Fibroblast of mammary gland (primary cell): ENCODE data around the gene SARS1.

Experiments used
- DNase-seq: peaks from one replicate; pipeline ENCODE4 v3.0.0-alpha.2; 2010; ENCODE audit warnings: low read depth
- H3K4me3 ChIP-seq: 2 replicates; pipeline ENCODE4 v1.5.1; 2011; ENCODE audit warnings: low read depth, mild to moderate bottlenecking, low read length, moderate library complexity; ENCODE audit not compliant: control insufficient read depth
- CTCF ChIP-seq: conservative IDR thresholded peaks from 2 replicates; pipeline ENCODE4 v1.5.1; 2011; ENCODE audit warnings: low read depth, low read length, inconsistent platforms; ENCODE audit not compliant: control insufficient read depth, insufficient read depth

Gene SARS1

GRCh38 chr1:109248797-109249629 lies 35.3 kb downstream of the SARS1 start, which contains the start of gene CELSR2:
Gene CELSR2 (plus strand): TSS chr1:109249539. CDS start chr1:109250080, 541 bp downstream.
- H3K4me3 ChIP-seq: no peak within 1 kb of the TSS
- TF ChIP-seq CTCF: no peak
- peak; percentile 29 for DNase-seq

- TF ChIP-seq CTCF: no peak
- no peak overlapping the region for H3K4me3 ChIP-seq
- DNase-seq: no peak
Measured at GRCh38 chr1:109249654-109250401, 36.1 kb downstream of the SARS1 start.

- no peak for DNase-seq
- no peak for TF ChIP-seq CTCF
- no peak overlapping the region for H3K4me3 ChIP-seq
Measured at GRCh38 chr1:109250454-109251276, 36.9 kb downstream of the SARS1 start.

- H3K4me3 ChIP-seq: no peak overlapping the region
- TF ChIP-seq CTCF: no peak
- DNase-seq: no peak
Measured at GRCh38 chr1:109251277-109252166, 37.8 kb downstream of the SARS1 start.

- TF ChIP-seq CTCF: no peak
- no peak overlapping the region for H3K4me3 ChIP-seq
- no peak for DNase-seq
Measured at GRCh38 chr1:109252167-109252892, 38.6 kb downstream of the SARS1 start.
